Esophagus (tissue), 2 donors: Measurements from ENCODE around the gene NAB2. TPM values are rescaled to one million over a fixed set of nuclear protein-coding genes. Genes with fewer than 3 reads are reported as not detected.

ENCODE experiments used
- H3K27ac ChIP-seq, 2 donors: one replicate each; pipeline ENCODE4 v1.5.1; 2013; ENCODE audit warnings: low read depth in 2 of 2, mild to moderate bottlenecking in 2 of 2, inconsistent platforms in 1 of 2, low read length in 1 of 2, moderate library complexity in 1 of 2
- H3K27me3 ChIP-seq, 2 donors: one replicate each; pipeline ENCODE4 v1.6.1; 2013; ENCODE audit warnings: low read length in 2 of 2, control low read depth in 1 of 2, mild to moderate bottlenecking in 1 of 2; ENCODE audit not compliant: insufficient read depth in 2 of 2, control insufficient read depth in 1 of 2
- H3K36me3 ChIP-seq, 2 donors: one replicate each; pipeline ENCODE4 v1.6.1; 2013; ENCODE audit warnings: low read length in 1 of 2; ENCODE audit not compliant: control insufficient read depth in 2 of 2, insufficient read depth in 2 of 2
- H3K4me1 ChIP-seq, 2 donors: one replicate each; pipeline ENCODE4 v1.6.1; 2013; ENCODE audit warnings: low read length in 1 of 2; ENCODE audit not compliant: control insufficient read depth in 2 of 2, insufficient read depth in 2 of 2
- H3K4me3 ChIP-seq, 2 donors: one replicate each; pipeline ENCODE4 v1.5.1; 2013; ENCODE audit warnings: low read length in 2 of 2, mild to moderate bottlenecking in 2 of 2, low read depth in 1 of 2, moderate library complexity in 1 of 2
- H3K9me3 ChIP-seq, 2 donors: one replicate each; pipeline ENCODE4 v1.6.1; 2013; ENCODE audit warnings: mild to moderate bottlenecking in 2 of 2, low read depth in 1 of 2, low read length in 1 of 2, moderate library complexity in 1 of 2; ENCODE audit not compliant: control insufficient read depth in 2 of 2, insufficient read depth in 1 of 2
- WGBS, 2 donors: extraction: QIAGEN DNeasy Blood & Tissue Kit; methylation state at CpG; one replicate each; pipeline ENCODE4 v1.1.7; 2013; 5-methylcytosine and 5-hydroxymethylcytosine counted together
- polyA plus RNA-seq, 2 donors: library from polyadenylated mRNA; stranded (reverse); fragments of 200-250 nt; gene quantifications; one replicate each; pipeline ENCODE4 v1.2.3, GENCODE V29; 2013
- donor health status: healthy with polysubstance abuse.
- donor health status: Bipolar disorder and iron deficiency.

Gene NAB2
- polyA plus RNA-seq, 2 donors: 11.6 to 19.3 TPM

- H3K27me3 ChIP-seq: no peaks in the 10 kb centered on the region
- peak overlapping the region; percentile 84 to 98 for H3K27ac ChIP-seq
Observed at GRCh38 chr12:57129889-57130288, 41.0 kb downstream of the NAB2 start.

GRCh38 chr12:57130941-57131340 lies 42.0 kb downstream of the NAB2 start:
- 57 to 58% methylated on average over 2 of the region's 2 CpGs for WGBS, 2 donors
- Histone ChIP-seq H3K36me3 (no peaks in the 10 kb centered on the region), H3K4me3 (no peak overlapping the region), H3K27ac (peak overlapping the region in 1 of 2 donors; percentile 43), H3K4me1 (peaks cover 5 to 10% of the 10 kb centered on the region in 2 donors), H3K27me3 (no peaks in the 10 kb centered on the region), H3K9me3 (no peaks in the 10 kb centered on the region)

More at GRCh38 chr12:57129889-57130288, 41.0 kb downstream of the NAB2 start:
- H3K36me3 ChIP-seq: no peaks in the 10 kb centered on the region
- H3K4me3 ChIP-seq: peak overlapping the region; percentile 64 to 68
- H3K9me3 ChIP-seq: no peaks in the 10 kb centered on the region
- H3K4me1 ChIP-seq: peaks cover 3 to 10% of the 10 kb centered on the region in 2 donors

- Histone ChIP-seq H3K4me3 (no peak overlapping the region), H3K27me3 (no peaks in the 10 kb centered on the region), H3K4me1 (peaks cover 8 to 10% of the 10 kb centered on the region in 2 donors), H3K27ac (peak overlapping the region; percentile 17 to 44), H3K9me3 (no peaks in the 10 kb centered on the region), H3K36me3 (no peaks in the 10 kb centered on the region)
- 56 to 62% methylated on average over 9 of the region's 9 CpGs for WGBS, 2 donors
Observed at GRCh38 chr12:57131896-57132744, 43.2 kb downstream of the NAB2 start.

- no peaks in the 10 kb centered on the region for H3K9me3 ChIP-seq
- WGBS, 2 donors: 62 to 67% methylated on average over 4 of the region's 4 CpGs
- H3K4me1 ChIP-seq: peaks cover 8 to 10% of the 10 kb centered on the region in 2 donors
- no peaks in the 10 kb centered on the region for H3K27me3 ChIP-seq
- H3K36me3 ChIP-seq: peaks cover 0 to under 1% of the 10 kb centered on the region in 2 donors
- H3K4me3 ChIP-seq: no peak overlapping the region
- H3K27ac ChIP-seq: peak overlapping the region in 1 of 2 donors; percentile 35
Observed at GRCh38 chr12:57133013-57133569, 44.2 kb downstream of the NAB2 start.

GRCh38 chr12:57133916-57134315 lies 45.0 kb downstream of the NAB2 start:
- H3K4me1 ChIP-seq: peaks cover 8 to 10% of the 10 kb centered on the region in 2 donors

GRCh38 chr12:57134949-57135348 lies 46.0 kb downstream of the NAB2 start:
- Histone ChIP-seq H3K27me3 (no peaks in the 10 kb centered on the region), H3K36me3 (peaks cover 3 to 11% of the 10 kb centered on the region in 2 donors), H3K4me3 (no peak overlapping the region), H3K4me1 (peaks cover 8 to 10% of the 10 kb centered on the region in 2 donors), H3K9me3 (no peaks in the 10 kb centered on the region), H3K27ac (peak overlapping the region; percentile 30 to 74)
- 81 to 84% methylated on average over 9 of the region's 9 CpGs for WGBS, 2 donors

More at GRCh38 chr12:57133916-57134315, 45.0 kb downstream of the NAB2 start:
- Histone ChIP-seq H3K4me3 (no peak overlapping the region), H3K36me3 (peaks cover 0 to 6% of the 10 kb centered on the region in 2 donors), H3K27me3 (no peaks in the 10 kb centered on the region), H3K9me3 (no peaks in the 10 kb centered on the region), H3K27ac (peak overlapping the region; percentile 60 to 63)
- WGBS, 2 donors: 41 to 59% methylated on average over 6 of the region's 6 CpGs

- Histone ChIP-seq H3K4me1 (peaks cover 8 to 10% of the 10 kb centered on the region in 2 donors), H3K4me3 (no peak overlapping the region), H3K9me3 (no peaks in the 10 kb centered on the region), H3K27ac (peak overlapping the region; percentile 30 to 74), H3K27me3 (no peaks in the 10 kb centered on the region), H3K36me3 (peaks cover 3 to 11% of the 10 kb centered on the region in 2 donors)
- 60 to 66% methylated on average over 17 to 18 of the region's 18 CpGs for WGBS, 2 donors
Observed at GRCh38 chr12:57135527-57136326, 46.8 kb downstream of the NAB2 start.

GRCh38 chr12:57138526-57139272 lies 49.8 kb downstream of the NAB2 start:
- Histone ChIP-seq H3K27me3 (no peaks in the 10 kb centered on the region), H3K36me3 (peaks cover 13 to 27% of the 10 kb centered on the region in 2 donors), H3K9me3 (no peaks in the 10 kb centered on the region), H3K4me1 (peaks cover 0 to 6% of the 10 kb centered on the region in 2 donors), H3K4me3 (no peak overlapping the region), H3K27ac (peak overlapping the region; percentile 20 to 38)
- 71% methylated on average over 13 of the region's 13 CpGs for WGBS, 2 donors
